GOT3 (cell line): ENCODE data around the gene CEP164.

ENCODE experiments used
- DNase-seq: peaks from one replicate; lab custom pipeline; 2025; ENCODE audit warnings: mixed read lengths; lab: John Stamatoyannopoulos, UW

CEP164 gene

GRCh38 chr11:117366248-117366647 is 38.6 kb downstream of the CEP164 start:
- DNase-seq: no peak

DNA sequence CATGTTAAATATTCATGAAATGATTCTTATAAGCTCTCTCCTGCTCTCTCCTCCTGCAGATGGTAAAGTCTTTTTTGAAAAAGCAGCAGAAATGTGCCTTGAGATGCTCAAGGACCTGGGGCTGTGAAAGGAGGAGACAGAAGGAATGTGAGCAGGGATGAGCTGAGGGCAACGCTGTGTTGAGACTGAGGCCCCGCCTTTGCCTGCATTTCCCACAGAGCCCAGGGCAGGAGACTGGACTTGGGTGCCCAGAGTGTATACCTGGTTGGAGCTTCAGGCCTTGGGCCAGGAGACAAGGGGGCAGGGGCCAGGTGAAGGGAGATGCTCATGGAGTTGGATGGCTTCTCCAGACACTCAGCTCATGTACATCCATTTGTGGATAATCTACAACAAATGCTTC is 39.2 kb downstream of the CEP164 start:
- no peak for DNase-seq

DNA sequence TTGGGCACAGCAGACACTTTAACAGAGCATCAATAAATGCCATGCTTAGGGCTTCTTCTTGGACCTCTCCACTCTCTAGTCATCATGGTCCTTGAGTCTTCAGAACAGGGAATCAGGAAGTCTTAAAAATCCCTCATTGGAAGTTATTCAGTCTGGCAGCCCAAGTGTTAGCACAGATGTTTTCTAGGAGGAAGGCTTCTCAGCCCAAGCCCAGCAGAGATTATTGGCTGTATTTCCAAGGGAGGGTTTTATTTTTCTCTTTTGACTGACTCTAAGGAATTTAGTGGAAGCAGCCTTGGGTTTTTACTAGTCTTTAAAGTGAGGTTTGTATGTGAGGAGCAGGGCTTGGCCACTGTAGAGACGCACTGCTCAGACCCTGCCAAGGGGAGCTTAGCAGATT is 41.9 kb downstream of the CEP164 start:
- DNase-seq: no peak

DNA sequence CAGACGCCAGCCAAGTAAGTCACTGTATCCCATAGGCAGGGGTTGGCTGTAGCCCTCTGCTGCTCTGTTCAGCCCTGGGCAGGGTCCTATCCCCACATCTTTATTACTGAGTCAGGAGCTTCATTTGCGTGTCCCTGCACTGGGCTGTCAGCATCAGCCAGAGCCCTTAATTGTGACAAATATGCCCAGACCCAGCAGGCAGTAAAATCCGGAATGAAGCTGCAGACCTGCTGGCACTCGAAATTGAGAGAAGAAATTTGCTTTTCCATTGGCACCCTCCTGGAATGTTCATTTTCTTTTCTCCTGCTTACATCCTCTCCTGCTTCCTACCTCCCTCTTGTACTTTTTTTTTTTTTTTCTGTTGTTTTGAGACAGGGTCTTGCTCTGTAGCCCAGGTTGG is 43.8 kb downstream of the CEP164 start:
- no peak for DNase-seq

- no peak for DNase-seq
Observed at GRCh38 chr11:117374316-117375055, 46.8 kb downstream of the CEP164 start.

DNA sequence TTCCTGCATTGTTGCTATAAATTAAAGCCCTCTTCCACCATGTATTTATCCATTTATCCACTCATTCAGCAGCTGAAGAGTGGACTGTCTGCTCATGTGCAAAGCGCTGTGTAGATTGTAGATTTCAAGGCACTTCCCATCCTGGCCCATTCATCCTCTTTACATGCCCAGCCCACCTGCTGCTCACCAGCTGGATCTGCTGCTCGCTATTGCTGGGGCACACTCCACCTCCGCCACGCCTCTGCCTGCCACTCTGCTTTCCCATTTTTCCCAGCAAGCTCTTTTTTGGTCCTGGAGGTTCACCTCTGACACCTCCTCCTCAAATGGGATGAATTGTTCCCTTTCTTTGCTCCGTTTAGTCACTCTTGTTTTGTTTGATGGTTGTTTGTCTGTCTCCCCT is 48.3 kb downstream of the CEP164 start:
- DNase-seq: no peak

GRCh38 chr11:117376517-117376916 is 48.9 kb downstream of the CEP164 start:
- no peak for DNase-seq

- DNase-seq: no peak
Observed at GRCh38 chr11:117378976-117379865, 51.6 kb downstream of the CEP164 start.

DNA sequence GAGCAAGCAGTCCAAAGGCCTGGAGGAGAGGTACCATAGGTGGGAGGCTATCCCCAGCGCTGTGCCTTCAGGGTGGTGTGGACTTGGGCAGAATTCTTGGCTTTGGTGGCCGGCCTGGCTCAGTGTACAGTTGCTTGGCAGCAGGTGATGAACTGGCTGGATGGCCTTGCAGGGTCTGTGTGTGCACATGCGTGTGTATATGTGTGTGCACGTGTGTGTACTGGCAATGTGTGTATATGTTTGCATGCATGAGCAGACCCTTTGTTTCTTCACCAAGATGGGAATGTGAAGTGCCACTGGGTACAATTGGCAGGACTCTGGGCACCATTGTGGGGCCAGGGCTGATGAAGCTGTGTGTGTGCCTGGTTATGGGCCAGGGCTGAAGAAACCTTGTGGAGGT is 53.0 kb downstream of the CEP164 start:
- no peak for DNase-seq

GRCh38 chr11:117381481-117382387 is 54.1 kb downstream of the CEP164 start:
- no peak for DNase-seq

DNA sequence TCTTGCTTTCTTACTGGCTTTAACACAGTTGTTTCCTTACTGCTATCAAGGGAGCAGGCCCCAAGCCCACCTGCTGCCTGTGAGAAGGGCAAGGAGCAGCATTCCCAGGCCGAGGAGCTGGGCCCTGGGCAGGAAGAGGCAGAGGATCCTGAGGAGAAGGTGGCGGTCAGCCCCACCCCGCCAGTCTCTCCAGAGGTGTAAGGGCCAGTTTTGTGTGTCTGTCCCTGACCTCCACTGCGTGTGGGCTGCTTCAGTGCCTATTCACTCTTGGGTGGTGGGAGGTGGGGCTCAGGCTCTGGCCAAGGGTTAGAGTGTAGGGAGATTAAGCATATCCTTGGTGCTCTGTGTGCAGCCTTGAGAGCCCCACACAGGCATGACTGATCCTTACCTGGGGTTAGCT is 55.1 kb downstream of the CEP164 start:
- DNase-seq: no peak

DNA sequence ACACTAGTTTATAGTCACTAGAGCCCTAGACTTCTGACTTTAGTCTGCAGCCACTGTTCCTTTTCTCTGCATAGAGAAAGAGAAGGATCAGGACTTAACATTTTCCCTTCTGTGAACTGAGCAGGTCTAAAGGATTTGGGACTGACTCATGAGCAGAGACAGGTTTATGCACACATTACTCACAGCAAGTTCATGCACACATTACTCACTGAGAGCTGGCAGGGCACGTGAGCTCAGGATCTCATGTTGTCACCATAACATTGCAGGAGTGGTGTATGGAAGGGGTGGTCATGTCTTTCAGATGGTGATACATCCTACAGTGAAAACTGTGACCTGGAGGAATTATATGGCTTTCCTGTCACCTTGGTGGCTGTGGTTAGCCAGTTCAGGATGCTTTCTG is 56.4 kb downstream of the CEP164 start:
- DNase-seq: no peak

DNA sequence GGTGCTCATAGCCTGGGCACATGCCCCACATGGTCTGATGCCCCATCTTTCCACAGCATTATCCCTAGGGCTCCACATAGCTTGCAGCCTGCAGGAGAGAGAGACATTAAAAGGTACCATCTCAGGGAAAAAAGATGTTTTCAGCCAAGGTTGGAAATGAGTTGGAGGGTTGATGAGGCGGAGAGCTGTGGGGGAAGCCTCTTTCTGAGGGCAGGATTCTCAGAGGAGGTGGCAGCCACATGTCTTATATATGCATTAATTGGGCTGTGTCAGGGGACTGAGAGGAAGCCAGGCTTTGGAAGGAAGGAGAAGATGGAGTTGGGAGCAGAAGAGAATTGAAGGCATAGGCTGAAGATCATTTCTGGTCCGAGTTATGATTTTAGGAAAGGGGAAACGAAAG is 57.8 kb downstream of the CEP164 start:
- no peak for DNase-seq

- DNase-seq: no peak
Observed at GRCh38 chr11:117385906-117386305, 58.3 kb downstream of the CEP164 start.

GRCh38 chr11:117387992-117388755 is 60.5 kb downstream of the CEP164 start:
- DNase-seq: no peak

DNA sequence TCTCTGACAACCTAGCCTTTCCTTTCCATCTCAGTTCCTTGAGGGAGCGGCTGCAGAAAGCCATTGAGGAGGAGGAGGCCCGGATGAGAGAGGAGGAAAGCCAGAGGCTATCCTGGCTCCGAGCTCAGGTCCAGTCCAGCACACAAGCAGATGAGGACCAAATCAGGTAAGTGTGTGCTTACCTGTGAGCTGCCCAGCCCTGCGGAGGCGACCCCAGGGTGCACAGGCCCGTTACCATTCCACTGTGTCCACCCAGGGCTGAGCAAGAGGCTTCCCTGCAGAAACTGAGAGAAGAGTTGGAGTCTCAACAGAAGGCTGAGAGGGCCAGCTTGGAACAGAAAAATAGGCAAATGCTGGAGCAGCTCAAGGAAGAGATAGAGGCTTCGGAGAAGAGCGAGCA is 63.1 kb downstream of the CEP164 start:
- DNase-seq: no peak

DNA sequence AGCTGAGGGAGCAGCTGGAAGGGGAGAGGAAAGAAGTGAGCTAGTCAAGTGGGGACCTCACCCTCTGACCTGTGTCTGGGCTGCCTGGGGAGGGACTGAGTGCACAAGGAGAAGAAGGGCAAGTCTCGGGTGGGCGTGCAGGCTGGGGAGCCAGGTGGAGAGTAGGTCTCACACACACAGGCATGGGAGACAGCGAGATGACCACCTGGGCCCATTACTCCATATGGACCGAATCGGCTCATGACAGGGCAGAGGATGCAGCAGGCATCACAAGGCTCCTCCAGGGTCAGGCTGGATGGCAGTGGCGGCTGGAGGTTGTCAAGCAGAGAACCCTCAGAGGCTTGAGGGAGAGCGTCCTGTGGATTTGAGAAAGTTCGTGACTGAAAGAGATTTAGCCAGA is 63.5 kb downstream of the CEP164 start:
- DNase-seq: no peak

DNA sequence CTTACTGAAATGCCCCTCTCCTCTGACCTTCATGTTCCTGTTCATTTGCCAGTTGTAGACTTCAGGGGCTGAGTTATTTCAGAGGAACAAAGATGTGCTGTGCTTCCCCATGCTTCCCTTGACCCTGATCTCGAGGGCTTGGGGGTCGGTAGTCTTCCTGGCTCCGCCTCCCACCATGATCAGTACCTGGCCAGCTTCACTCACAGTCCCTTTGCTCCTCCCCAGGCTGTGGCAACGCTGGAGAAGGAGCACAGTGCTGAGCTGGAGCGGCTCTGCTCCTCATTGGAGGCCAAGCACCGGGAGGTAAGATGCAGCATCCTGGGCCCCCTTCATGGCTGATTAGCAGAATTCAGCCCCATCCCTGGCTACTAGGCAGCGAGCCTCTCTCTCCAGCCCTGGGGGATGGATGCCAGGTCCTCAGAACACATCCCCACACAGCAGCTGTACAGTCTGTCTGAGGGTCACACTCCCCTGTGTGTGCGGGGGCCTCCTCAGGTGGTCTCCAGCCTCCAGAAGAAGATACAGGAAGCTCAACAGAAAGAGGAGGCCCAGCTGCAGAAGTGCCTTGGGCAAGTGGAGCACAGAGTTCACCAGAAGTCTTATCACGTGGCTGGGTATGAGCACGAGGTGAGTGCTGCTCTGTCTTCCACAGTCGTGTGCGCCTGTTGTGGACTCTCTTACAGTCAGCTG is 64.5 kb downstream of the CEP164 start:
- no peak for DNase-seq

GRCh38 chr11:117392979-117393378 is 65.3 kb downstream of the CEP164 start:
- no peak for DNase-seq

DNA sequence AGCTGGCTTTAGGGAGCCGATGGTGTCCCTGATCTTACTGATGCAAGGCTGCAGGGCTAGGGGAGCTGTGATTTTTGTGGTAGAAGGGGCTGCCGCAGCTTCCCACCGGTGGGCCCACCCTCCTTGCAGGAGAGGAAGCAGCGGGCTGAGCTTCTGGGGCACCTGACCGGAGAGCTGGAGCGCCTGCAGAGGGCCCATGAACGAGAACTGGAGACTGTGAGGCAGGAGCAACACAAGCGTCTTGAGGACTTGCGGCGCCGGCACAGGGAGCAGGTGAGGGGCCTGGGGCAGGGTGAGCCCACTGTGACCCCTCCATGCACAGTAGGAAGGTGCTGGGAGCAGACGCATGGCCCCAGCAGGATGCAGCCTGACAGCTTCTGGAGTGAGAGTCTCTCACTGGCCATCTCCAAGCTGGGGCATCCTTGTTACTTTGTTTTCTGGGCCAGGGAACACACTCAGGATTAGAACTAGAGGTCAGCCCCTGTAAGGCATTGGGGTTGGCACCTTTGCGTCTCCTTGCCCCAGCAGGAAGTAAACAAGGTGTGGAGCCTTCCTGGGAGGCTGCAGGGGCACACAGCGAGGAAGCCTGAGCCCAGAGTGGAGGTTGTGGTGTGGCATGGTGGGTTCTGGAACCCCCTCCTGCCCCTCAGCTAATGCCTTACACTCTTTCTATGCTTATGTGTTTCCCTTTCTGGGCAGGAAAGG is 66.7 kb downstream of the CEP164 start:
- no peak for DNase-seq
